NCI-H146 treated with DMSO at 0.1 percent for 48 hours (cell line): ENCODE measurements around the gene TMC1.

Experiments used
- DNase-seq: peaks from one replicate; lab custom pipeline; 2025; ENCODE audit not compliant: unreplicated experiment; lab: John Stamatoyannopoulos, UW

Gene TMC1

GRCh38 chr9:72665421-72665820, 144.0 kb downstream of the TMC1 start:
- DNase-seq, result no peak

DNA sequence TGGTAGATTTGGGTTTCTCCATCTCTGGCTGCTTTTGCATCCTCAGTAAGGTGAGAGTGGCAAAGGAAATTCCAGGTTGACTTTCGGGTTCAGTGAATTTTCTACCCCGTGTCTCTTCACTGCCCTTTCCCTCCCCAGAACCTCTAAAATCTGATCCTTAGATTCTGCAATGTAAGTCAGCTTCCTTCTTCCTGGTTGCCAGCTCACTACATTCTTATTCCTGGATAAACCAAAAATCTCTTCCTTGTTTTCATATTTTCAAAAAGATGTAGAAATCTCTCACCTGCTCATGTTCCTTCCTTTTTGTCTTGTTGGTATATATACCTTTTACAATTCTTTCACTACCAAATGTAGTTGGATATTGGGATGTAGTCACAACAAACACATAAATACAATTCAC, 145.8 kb downstream of the TMC1 start:
- no peak for DNase-seq

GRCh38 chr9:72674961-72675360, 153.6 kb downstream of the TMC1 start:
- DNase-seq, result no peak

DNA sequence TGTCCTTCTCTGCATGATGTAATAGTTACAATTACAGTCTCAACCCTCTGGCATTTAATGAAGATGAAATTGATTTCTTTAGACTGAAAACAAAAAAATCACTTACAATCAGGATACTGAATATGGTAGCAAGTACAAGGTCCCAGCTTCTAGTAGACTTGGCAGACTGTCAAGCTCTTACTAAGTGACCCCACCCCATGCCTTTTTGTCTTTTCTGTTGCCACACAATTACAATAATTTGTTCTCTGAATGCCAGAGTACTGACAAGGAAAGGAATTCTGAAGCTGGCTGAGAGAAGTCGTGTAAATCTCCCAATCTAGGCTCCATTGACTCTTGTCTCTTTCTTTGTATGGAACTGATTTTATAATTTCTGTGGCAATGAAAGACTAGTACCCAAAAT, 154.2 kb downstream of the TMC1 start:
- no peak for DNase-seq

GRCh38 chr9:72680593-72681282, 159.3 kb downstream of the TMC1 start:
- no peak for DNase-seq

GRCh38 chr9:72681283-72681630, 159.8 kb downstream of the TMC1 start:
- DNase-seq, result no peak

DNA sequence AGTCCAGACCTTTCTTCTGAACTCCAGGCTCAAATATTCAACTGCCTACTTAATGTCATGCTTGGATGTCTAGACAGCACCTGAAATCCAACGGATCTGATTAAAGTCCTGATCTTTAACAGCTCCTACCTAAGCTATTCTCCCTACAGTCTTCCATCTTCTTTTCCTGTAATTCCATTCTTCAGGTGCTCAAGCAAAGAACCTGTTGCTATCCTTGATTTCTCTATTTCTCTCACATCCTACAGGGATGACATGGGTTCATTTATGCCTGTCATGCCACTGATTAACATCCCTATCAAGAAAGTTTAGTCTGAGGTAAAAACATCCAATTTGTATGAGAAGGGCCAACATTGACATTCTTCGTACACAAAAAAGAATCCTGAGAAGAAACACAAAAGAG, 163.2 kb downstream of the TMC1 start:
- no peak for DNase-seq

- DNase-seq, result no peak
Observed at GRCh38 chr9:72685911-72686310, 164.5 kb downstream of the TMC1 start.

DNA sequence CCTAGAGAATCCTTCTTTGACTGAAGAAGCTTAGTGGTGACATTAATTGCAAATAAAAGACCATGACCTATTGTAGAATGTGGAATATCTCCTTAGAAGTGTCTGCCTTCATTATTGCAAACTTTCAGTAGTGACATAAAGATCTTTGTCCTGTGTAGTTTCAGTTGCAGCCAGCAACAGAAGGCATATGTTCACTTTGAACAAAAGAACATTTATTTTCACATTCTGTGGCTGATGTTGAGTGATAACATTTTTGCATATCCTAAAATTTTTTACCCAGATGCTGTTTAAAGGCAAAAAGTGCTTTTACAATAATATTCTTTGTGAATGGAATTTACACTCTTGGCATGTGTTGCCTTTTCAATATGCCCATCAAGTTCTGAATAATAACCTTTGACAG, 165.9 kb downstream of the TMC1 start:
- DNase-seq, result no peak

DNA sequence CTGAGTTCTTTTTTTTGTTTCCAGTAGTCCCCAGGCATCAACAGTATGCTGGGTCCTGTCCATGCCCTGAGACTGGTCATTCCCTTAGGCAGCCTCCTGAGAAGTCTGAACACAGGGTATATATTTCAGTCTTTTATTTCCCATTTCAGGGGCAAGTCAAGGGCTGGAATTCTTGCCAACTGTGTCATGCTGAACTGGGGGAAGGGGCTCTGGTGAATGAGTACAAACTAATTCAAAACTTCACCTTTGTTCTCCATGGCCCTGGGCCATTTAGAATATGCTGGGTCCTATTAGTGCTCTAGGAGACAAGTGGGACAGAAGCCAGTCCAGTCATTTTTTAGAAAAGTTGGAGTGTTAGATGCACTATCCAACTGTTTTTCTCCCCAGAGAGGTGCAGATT, 170.3 kb downstream of the TMC1 start:
- no peak for DNase-seq

GRCh38 chr9:72695365-72695764, 174.0 kb downstream of the TMC1 start:
- no peak for DNase-seq

DNA sequence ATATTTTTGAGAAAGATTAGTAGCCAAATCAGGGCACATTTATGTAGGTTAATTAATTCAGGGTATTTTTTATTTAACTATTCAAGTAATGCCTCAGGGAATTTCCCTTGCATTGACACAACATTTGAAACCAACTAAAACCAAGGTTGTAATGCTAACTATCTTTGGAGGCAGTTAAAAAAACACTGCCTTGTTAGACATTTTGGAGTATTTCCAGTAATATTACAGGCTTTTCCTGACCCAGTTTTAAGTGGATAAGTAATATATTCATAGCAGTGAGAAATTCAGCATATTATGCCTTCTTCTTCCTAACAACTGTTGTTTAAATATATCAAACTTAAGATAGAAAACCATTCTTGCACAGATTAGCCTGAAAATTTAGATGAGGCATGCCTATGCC, 175.1 kb downstream of the TMC1 start:
- DNase-seq, result no peak

- no peak for DNase-seq
Observed at GRCh38 chr9:72701510-72701909, 180.1 kb downstream of the TMC1 start.

DNA sequence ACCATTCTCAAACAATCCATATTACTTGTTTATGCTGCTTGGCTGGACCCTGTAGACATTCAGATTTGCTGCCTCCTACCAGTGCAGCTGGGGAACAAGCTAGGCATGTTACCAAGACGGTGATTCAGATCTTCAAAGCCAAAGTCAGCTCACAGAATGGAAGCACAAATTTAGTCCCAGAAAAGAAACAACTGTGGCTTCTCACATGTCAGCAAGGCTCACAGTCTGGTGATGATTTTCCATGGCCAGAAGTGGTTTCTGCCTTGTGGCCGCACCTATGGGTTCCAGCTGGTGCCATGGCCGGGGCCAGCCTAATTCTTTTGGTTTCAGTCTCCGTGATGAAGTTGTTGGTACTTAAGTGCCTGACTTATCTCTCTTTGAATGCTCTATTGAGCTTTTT, 182.2 kb downstream of the TMC1 start:
- DNase-seq, result no peak

DNA sequence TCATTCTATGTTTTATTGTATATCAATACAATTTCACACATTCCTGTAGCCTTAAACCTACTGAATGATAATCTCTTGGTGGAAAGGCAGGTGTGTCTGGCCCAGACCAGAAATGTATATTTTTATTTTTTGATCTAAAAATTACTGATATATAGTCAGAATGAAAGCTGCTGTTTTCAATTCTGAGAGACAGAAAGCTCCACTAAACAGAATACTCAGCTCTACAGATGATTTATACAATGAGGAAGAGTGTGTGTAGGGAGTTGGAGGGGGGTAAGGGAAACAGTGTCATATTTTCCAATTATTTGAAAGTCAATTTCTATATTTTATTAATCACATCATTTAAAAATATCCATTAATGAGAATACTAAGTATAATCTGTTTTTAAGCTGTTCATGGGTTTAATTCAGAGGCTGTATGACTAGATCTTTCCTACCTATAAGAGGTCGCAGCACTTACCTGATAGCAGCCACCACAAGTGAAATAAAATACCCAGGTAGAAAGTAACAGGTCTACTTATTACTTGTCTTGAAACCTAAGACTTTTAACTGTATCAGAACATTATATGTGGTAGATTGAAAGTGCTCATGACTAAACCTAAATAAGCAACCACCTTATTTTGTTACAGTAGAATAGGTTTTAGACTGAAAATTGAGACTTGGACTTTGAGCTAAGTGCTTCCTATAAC, 183.4 kb downstream of the TMC1 start:
- no peak for DNase-seq

DNA sequence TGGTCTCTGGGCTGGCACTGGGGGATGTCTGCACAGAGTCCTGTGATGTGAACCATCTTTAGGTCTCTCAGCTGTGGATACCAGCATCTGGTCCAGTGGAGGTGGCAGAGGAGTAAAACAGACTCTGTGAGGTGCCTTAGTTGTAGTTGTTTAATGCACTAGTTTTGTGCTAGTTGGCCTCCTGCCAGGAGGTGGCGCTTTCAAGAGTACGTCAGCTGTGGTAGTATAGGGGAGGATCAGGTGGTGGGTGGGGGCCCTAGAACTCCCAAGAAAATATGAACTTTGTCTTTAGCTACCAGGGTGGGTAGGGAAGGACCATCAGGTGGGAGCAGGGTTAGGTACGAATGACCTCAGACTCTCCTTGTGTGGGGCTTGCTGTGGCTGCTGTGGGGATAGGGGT, 197.1 kb downstream of the TMC1 start:
- DNase-seq, result no peak

- no peak for DNase-seq
Observed at GRCh38 chr9:72721067-72721466, 199.7 kb downstream of the TMC1 start.

DNA sequence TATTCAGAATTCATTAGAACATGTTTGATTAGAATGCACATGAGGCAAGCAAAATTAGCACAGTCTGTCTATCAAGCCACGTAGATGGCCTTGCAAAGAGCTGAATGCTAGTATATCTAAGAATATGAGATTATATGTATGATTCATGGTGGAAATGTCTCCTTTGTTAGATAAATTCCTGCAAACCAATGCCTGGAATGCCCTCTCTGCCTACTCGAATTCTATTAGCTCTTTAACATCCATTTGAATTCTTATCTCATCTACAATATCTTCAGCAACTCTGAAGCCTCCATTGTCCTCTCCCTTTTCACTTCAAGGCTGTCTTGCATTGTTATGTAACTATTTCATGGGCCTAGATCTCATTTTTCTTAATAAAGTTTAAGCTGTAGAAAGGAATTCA, 205.5 kb downstream of the TMC1 start:
- no peak for DNase-seq

- no peak for DNase-seq
Observed at GRCh38 chr9:72728031-72728770, 206.8 kb downstream of the TMC1 start.

GRCh38 chr9:72733895-72734294, 212.5 kb downstream of the TMC1 start:
- DNase-seq, result no peak

- DNase-seq, result no peak
Observed at GRCh38 chr9:72734631-72735030, 213.2 kb downstream of the TMC1 start.

DNA sequence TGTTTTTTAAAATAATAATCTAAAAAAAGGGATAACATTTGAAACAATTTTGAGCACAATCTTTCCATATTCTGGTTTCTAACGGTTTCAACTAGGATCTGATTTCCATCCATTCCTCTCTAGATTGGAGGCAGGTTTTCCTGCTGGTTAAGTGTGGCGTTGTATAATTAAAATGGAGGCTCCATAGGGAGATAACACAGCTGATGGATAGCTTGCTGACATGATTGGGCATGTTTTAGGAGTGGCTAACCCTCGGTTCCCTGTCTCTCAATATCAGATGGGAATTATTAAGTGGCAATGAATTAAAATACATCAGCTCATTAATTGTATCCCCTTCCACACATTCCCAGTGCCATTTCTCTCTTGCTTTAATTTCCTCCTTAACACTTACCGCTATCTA, 222.4 kb downstream of the TMC1 start:
- DNase-seq, result no peak
